ENCODE measurements around the gene SERPINA6. TPM values are rescaled to one million over a fixed set of nuclear protein-coding genes. Genes with fewer than 3 reads are reported as not detected.
"Not testable (repeated sequence)": the region's sequence is repeated elsewhere in the genome, so short reads cannot be mapped to it uniquely, and the experiment has no call there.

SERPINA6 gene
- total RNA-seq, 1 experiment from 2014 or later, result 4.5 TPM

DNA sequence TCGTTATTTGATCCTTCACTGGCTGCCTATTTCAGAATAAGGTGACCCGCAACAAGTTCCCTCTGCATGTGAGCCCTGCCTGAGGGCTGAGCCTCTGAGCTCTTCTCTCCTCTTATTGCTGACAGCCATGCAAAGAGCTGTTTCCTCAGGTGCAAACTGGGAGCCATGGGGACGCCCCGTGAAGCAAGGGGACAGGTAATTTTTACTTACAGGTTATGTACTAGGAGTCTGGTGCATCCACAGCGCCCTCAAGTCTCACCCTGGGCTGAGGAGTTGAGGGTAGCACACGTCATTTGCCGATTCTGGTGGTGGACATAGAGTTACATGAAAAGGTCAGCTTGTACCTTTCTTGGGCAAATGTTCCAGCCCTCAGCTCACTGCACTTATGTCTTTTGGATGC, 26.1 kb upstream of the SERPINA6 start:
- no peak for TF ChIP-seq CTCF (IDR thresholded peaks at IDR 0.05; ENCODE audit: unreplicated experiment)
- CTCF ChIA-PET, result interaction anchor here (0.7 kb wide), 1 partner anchor 150 kb away, joined by 3 read pairs; no protein-coding TSS in a partner anchor
- Mint-ChIP-seq H3K4me3 (ENCODE audit: low read depth, unreplicated experiment) (no peak overlapping the region), H3K36me3 (ENCODE audit: insufficient read depth, unreplicated experiment) (peaks cover 4% of the 10 kb centered on the region), H3K27me3 (ENCODE audit: unreplicated experiment) (no peaks in the 10 kb centered on the region), H3K27ac (ENCODE audit: unreplicated experiment) (no peak overlapping the region), H3K4me1 (ENCODE audit: low read depth, unreplicated experiment) (peaks cover 8% of the 10 kb centered on the region), H3K9me3 (ENCODE audit: low read depth, unreplicated experiment) (peaks cover 4% of the 10 kb centered on the region)
- no TSS peak for BruUV-seq (replicated peaks)
- DNase-seq, result no peak
- intact Hi-C loops (cut with micrococcal nuclease; ENCODE audit: unreplicated experiment), result no loop called here

DNA sequence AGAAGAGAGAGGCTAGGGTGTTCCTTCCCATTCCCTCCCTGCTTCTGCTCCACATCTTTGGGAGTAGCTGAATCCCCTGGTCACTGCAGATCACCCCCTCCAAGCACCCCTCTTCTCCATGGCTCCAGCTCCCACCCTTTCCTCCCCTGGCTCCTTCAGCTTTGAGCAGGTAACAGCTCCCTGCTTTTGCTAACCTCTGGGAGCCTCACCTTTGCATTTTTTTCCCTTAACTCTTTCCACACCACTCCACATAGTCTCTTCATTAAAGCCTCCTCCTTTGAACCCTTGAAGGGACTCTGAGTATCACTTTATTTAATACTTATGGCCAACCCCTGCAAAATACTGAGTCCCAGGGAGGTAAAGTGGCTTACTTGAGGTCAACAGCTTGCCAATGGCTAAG, 25.7 kb upstream of the SERPINA6 start:
- DNase-seq, result no peak
- intact Hi-C loops (cut with micrococcal nuclease; ENCODE audit: unreplicated experiment), result no loop called here
- peaks cover 8% of the 10 kb centered on the region for H3K4me1 Mint-ChIP-seq (ENCODE audit: low read depth, unreplicated experiment)

DNA sequence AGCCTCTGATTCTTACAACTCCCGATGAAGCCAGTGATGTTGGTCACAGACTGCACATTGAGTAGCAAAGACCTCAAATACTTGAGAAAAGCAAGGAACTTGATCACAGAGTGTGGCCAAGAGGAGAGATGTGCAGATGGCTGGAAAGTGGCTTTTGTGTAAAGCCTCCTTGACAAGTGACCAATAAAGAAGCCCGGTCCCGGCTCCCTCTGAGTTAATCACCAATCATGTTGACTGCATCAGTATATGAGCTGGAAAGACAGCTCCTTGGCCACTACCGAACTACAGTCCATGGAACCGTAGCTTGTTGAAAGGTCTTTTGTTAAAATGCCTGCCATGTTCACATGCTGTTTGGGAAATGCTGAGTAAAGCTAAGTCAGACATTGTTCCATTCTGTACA, 23.7 kb upstream of the SERPINA6 start:
- DNase-seq, result no peak
- H3K27me3 Mint-ChIP-seq (ENCODE audit: unreplicated experiment), result no peaks in the 10 kb centered on the region
- no TSS peak for BruUV-seq (replicated peaks)
- CTCF ChIA-PET, result interaction anchor here (0.8 kb wide), 1 partner anchor 77 kb away, joined by 3 read pairs; no protein-coding TSS in a partner anchor
- H3K9me3 Mint-ChIP-seq (ENCODE audit: low read depth, unreplicated experiment), result peaks cover under 1% of the 10 kb centered on the region
- no peak overlapping the region for H3K4me3 Mint-ChIP-seq (ENCODE audit: low read depth, unreplicated experiment)
- intact Hi-C loops (cut with micrococcal nuclease; ENCODE audit: unreplicated experiment), result no loop called here
- peaks cover 16% of the 10 kb centered on the region for H3K36me3 Mint-ChIP-seq (ENCODE audit: insufficient read depth, unreplicated experiment)
- no peak overlapping the region for H3K27ac Mint-ChIP-seq (ENCODE audit: unreplicated experiment)
- no peak for TF ChIP-seq CTCF (IDR thresholded peaks at IDR 0.05; ENCODE audit: unreplicated experiment)
- peaks cover 19% of the 10 kb centered on the region for H3K4me1 Mint-ChIP-seq (ENCODE audit: low read depth, unreplicated experiment)

More for the DNA sequence above, 25.7 kb upstream of the SERPINA6 start:
- Mint-ChIP-seq H3K9me3 (ENCODE audit: low read depth, unreplicated experiment) (peaks cover 4% of the 10 kb centered on the region), H3K36me3 (ENCODE audit: insufficient read depth, unreplicated experiment) (peaks cover 7% of the 10 kb centered on the region), H3K27ac (ENCODE audit: unreplicated experiment) (no peak overlapping the region), H3K4me3 (ENCODE audit: low read depth, unreplicated experiment) (no peak overlapping the region), H3K27me3 (ENCODE audit: unreplicated experiment) (no peaks in the 10 kb centered on the region)
- TF ChIP-seq CTCF (IDR thresholded peaks at IDR 0.05; ENCODE audit: unreplicated experiment), result no peak
- CTCF ChIA-PET, result no interaction called here
- BruUV-seq (replicated peaks), result no TSS peak

GRCh38 chr14:94346065-94346786, 23.1 kb upstream of the SERPINA6 start:
- intact Hi-C loops (cut with micrococcal nuclease; ENCODE audit: unreplicated experiment); H3K27me3 Mint-ChIP-seq (ENCODE audit: unreplicated experiment); H3K9me3 Mint-ChIP-seq (ENCODE audit: low read depth, unreplicated experiment); H3K4me3 Mint-ChIP-seq (ENCODE audit: low read depth, unreplicated experiment); BruUV-seq (replicated peaks); H3K27ac Mint-ChIP-seq (ENCODE audit: unreplicated experiment): not testable (repeated sequence)
- Mint-ChIP-seq H3K4me1 (ENCODE audit: low read depth, unreplicated experiment) (peaks cover 25% of the 10 kb centered on the region), H3K36me3 (ENCODE audit: insufficient read depth, unreplicated experiment) (peaks cover 21% of the 10 kb centered on the region)
- CTCF ChIA-PET, result interaction anchor here (0.8 kb wide), 1 partner anchor 77 kb away, joined by 3 read pairs; no protein-coding TSS in a partner anchor
- DNase-seq, result peak; percentile 27

All from Calu3 (cell line).